ENCODE data around the gene KLHL17.

GRCh38 chr1:916173-917075, 44.0 kb upstream of the KLHL17 start:
- no peak for TF ChIP-seq EZH2 (IDR thresholded peaks at IDR 0.05; ENCODE audit: insufficient read depth, poor library complexity, severe bottlenecking)
- TF ChIP-seq EZH2phosphoT487 (IDR thresholded peaks at IDR 0.05; ENCODE audit: insufficient read depth, low read depth) = no peak

Data from GM23248 (cell line).